ENCODE results near the gene UBA6.

Gene UBA6

DNA sequence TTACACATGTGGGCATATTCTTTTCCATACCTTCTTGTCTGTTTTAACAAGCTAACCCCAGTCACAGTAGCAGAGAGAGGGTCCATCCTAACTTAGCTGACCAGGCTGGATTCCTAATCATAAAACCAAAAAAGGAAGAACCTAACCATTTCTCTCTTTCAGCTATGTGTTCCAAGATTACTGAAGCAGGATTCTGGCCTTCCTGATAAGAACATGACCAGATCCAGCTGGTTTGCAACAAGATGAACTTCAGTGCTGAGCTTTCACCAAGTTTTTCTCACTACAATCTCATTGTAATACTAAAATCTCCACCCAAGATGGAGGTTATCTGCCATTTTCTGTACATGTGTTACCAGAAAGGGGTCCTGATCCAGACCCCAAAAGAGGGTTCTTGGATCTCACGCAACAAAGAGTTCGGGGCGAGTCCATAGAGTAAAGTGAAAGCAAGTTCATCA, 20.4 kb upstream of the UBA6 start:
- TF ChIP-seq, protein P1, sequence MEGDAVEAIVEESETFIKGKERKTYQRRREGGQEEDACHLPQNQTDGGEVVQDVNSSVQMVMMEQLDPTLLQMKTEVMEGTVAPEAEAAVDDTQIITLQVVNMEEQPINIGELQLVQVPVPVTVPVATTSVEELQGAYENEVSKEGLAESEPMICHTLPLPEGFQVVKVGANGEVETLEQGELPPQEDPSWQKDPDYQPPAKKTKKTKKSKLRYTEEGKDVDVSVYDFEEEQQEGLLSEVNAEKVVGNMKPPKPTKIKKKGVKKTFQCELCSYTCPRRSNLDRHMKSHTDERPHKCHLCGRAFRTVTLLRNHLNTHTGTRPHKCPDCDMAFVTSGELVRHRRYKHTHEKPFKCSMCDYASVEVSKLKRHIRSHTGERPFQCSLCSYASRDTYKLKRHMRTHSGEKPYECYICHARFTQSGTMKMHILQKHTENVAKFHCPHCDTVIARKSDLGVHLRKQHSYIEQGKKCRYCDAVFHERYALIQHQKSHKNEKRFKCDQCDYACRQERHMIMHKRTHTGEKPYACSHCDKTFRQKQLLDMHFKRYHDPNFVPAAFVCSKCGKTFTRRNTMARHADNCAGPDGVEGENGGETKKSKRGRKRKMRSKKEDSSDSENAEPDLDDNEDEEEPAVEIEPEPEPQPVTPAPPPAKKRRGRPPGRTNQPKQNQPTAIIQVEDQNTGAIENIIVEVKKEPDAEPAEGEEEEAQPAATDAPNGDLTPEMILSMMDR (conservative IDR thresholded peaks at IDR 0.05) = no peak
- no peak overlapping the region for H3K27ac ChIP-seq

GRCh38 chr4:67719953-67720617, 19.1 kb upstream of the UBA6 start:
- TF ChIP-seq, protein P1 (conservative IDR thresholded peaks at IDR 0.05) = no peak
- H3K27ac ChIP-seq = no peak overlapping the region

DNA sequence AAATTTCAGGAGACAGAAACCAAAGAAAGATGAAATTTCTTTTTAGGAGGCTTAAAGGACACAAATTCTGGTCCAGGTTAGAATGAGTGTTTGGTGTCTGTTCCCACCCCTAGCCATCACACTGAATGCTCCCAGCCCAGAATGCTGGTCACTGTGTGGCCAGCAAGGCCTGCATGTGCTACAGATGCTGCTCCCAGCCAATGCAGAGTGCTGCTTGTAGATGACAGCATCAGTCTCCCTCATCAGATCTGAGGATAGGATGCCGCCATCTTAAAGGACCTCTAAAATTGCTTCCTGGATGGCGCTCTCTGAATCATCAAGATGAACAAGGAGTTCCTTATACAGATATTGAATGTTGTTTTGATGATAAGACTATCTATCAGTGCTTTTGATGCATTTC, 17.9 kb upstream of the UBA6 start:
- TF ChIP-seq, protein P1 (conservative IDR thresholded peaks at IDR 0.05) = no peak
- no peak overlapping the region for H3K27ac ChIP-seq

DNA sequence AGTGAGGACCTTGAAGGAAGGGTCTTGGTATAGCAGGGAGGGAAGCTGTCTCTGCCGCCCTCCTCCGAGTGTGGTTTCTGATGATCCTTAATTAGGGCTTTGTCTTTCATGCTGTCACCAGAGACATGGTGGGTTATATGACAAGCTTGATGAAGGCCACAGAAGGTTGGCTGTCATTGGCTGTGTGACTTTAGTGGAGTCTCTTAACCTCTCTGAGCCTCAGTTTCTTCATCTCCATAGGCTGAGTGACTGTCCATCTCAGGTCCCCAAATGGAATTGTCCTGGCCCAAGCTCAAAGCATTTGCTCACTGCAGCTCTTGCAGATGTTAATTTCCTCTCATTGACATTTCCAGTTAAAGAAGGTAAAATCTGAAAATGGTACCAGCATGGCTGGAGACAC, 16.6 kb upstream of the UBA6 start:
- no peak overlapping the region for H3K27ac ChIP-seq
- TF ChIP-seq, protein P1 (conservative IDR thresholded peaks at IDR 0.05) = no peak

GRCh38 chr4:67714955-67715354, 14.0 kb upstream of the UBA6 start:
- H3K27ac ChIP-seq = no peak overlapping the region
- TF ChIP-seq, protein P1 (conservative IDR thresholded peaks at IDR 0.05) = no peak

- peak overlapping the region; percentile 64; the same call in 1 of the 2 replicates for H3K27ac ChIP-seq
- TF ChIP-seq, protein P1 (conservative IDR thresholded peaks at IDR 0.05) = no peak
Observed at GRCh38 chr4:67714248-67714583, 13.3 kb upstream of the UBA6 start.

DNA sequence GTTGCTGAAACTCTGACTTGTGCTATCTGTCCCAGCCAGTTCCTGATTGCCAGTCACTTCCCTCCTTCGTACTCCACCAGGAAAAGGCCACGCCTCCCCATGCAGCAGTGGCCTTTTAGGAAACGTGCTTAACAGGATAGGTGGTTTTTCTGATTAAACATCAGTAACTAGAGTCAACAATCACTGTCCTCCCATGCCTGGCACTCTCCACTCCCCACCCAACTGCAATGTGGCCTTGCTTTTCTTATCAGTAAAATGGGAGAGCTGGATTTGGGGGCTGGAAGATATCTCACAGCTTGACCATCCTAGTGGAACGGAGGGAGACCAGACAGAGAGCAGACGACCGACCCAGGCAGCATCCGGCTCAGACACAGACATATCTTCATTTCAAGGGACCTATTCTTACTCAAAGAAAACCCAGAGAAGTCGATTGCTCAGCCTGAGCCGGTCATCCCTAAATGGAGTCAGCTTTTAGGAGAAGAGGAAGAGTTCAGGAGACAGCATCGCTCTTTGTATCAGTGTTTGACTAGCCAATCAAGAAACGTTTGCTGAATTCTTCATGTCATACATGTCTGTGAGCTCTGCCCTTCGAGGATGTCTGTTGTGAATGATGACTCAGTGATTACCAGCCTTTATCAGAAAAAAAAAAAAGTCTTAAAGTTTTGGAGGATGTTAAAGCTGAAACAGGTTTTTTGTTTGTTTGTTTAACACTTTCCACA, 12.7 kb upstream of the UBA6 start:
- TF ChIP-seq, protein P1 (conservative IDR thresholded peaks at IDR 0.05) = no peak
- H3K27ac ChIP-seq = peak overlapping the region; percentile 64

Measured in VCaP (cell line).